Calu3 (cell line): ENCODE data around the gene TM6SF1. TPM values are rescaled to one million over a fixed set of nuclear protein-coding genes. Genes with fewer than 3 reads are reported as not detected.

ENCODE experiments used
- BruUV-seq: library from RNA; stranded (reverse); fragments of 400-500 nt; replicated peaks from 2 replicates; lab custom pipeline; 2021; lab: Mats Ljungman, UMichigan
- CTCF ChIA-PET: fragments of 300-600 bp; sonication (Branson Sonifier 250); formaldehyde crosslinking; loops from one replicate; lab custom pipeline; 2022; ENCODE audit warnings: antibody characterized with exemption; lab: Charles Lee
- DNase-seq: peaks from one replicate; pipeline ENCODE4 v3.0.0; 2022
- H3K27ac Mint-ChIP-seq: one replicate; pipeline ENCODE4 v1.8.0; 2022; ENCODE audit warnings: mixed read lengths; ENCODE audit not compliant: unreplicated experiment
- H3K27me3 Mint-ChIP-seq: one replicate; pipeline ENCODE4 v1.8.0; 2022; ENCODE audit warnings: mixed read lengths; ENCODE audit not compliant: unreplicated experiment
- H3K36me3 Mint-ChIP-seq: one replicate; pipeline ENCODE4 v1.8.0; 2022; ENCODE audit warnings: mild to moderate bottlenecking, moderate library complexity, mixed read lengths; ENCODE audit not compliant: insufficient read depth, unreplicated experiment
- H3K4me1 Mint-ChIP-seq: one replicate; pipeline ENCODE4 v1.8.0; 2022; ENCODE audit warnings: mild to moderate bottlenecking, low read depth, mixed read lengths; ENCODE audit not compliant: unreplicated experiment
- H3K4me3 Mint-ChIP-seq: one replicate; pipeline ENCODE4 v1.8.0; 2022; ENCODE audit warnings: mild to moderate bottlenecking, low read depth, moderate library complexity, mixed read lengths; ENCODE audit not compliant: unreplicated experiment
- H3K9me3 Mint-ChIP-seq: one replicate; pipeline ENCODE4 v1.8.0; 2022; ENCODE audit warnings: low read depth, mixed read lengths; ENCODE audit not compliant: unreplicated experiment
- CTCF ChIP-seq: fragments of 200-600 bp; IDR thresholded peaks from one replicate; pipeline ENCODE4 v1.8.0; 2022; ENCODE audit warnings: antibody characterized with exemption; ENCODE audit not compliant: unreplicated experiment
- intact Hi-C: fragments of 100-400 bp; cut with micrococcal nuclease; formaldehyde crosslinking; loops from one replicate; pipeline ENCODE4 v1.10.0; 2022; ENCODE audit not compliant: unreplicated experiment
- total RNA-seq: library from RNA; stranded (reverse); gene quantifications from 2 replicates; pipeline ENCODE4 v1.2.3, GENCODE V29; 2022

The TM6SF1 gene
- total RNA-seq, 1 experiment from 2014 or later, result not detected

GRCh38 chr15:83112233-83112955 is 4.9 kb downstream of the TM6SF1 start:
- DNase-seq, result no peak
- BruUV-seq, result no TSS peak
- Mint-ChIP-seq H3K4me3 (no peak overlapping the region), H3K9me3 (peaks cover 4% of the 10 kb centered on the region), H3K27me3 (peaks cover 34% of the 10 kb centered on the region), H3K4me1 (peaks cover 11% of the 10 kb centered on the region), H3K27ac (no peak overlapping the region), H3K36me3 (no peaks in the 10 kb centered on the region)
- intact Hi-C loops, result no loop called here
- CTCF ChIA-PET, result no interaction called here
- no peak for TF ChIP-seq CTCF

GRCh38 chr15:83112956-83113299 is 5.5 kb downstream of the TM6SF1 start:
- H3K9me3 Mint-ChIP-seq, result peaks cover 4% of the 10 kb centered on the region
- H3K4me1 Mint-ChIP-seq, result peaks cover 11% of the 10 kb centered on the region
- no peak for DNase-seq
- H3K27me3 Mint-ChIP-seq, result peaks cover 34% of the 10 kb centered on the region
- BruUV-seq, result no TSS peak
- CTCF ChIA-PET, result no interaction called here
- no peak for TF ChIP-seq CTCF
- H3K4me3 Mint-ChIP-seq, result no peak overlapping the region
- no peaks in the 10 kb centered on the region for H3K36me3 Mint-ChIP-seq
- no peak overlapping the region for H3K27ac Mint-ChIP-seq
- intact Hi-C loops, result no loop called here

- TF ChIP-seq CTCF, result no peak
- Mint-ChIP-seq H3K27ac (no peak overlapping the region), H3K27me3 (peaks cover 27% of the 10 kb centered on the region)
Measured at GRCh38 chr15:83113881-83114674, 6.6 kb downstream of the TM6SF1 start.

GRCh38 chr15:83114856-83115255 is 7.4 kb downstream of the TM6SF1 start:
- Mint-ChIP-seq H3K4me1 (no peaks in the 10 kb centered on the region), H3K4me3 (no peak overlapping the region), H3K27ac (no peak overlapping the region), H3K27me3 (peaks cover 21% of the 10 kb centered on the region), H3K36me3 (no peaks in the 10 kb centered on the region), H3K9me3 (peaks cover 4% of the 10 kb centered on the region)
- BruUV-seq, result no TSS peak
- no peak for TF ChIP-seq CTCF
- intact Hi-C loops, result no loop called here
- DNase-seq, result no peak
- CTCF ChIA-PET, result no interaction called here

More at GRCh38 chr15:83113881-83114674, 6.6 kb downstream of the TM6SF1 start:
- intact Hi-C loops, result no loop called here
- H3K4me3 Mint-ChIP-seq, result no peak overlapping the region
- H3K4me1 Mint-ChIP-seq, result peaks cover 1% of the 10 kb centered on the region
- H3K36me3 Mint-ChIP-seq, result no peaks in the 10 kb centered on the region
- no TSS peak for BruUV-seq
- H3K9me3 Mint-ChIP-seq, result peaks cover 4% of the 10 kb centered on the region
- CTCF ChIA-PET, result no interaction called here
- no peak for DNase-seq
